OCI-LY7 (cell line): ENCODE measurements around the gene RUVBL1. TPM values are rescaled to one million over a fixed set of nuclear protein-coding genes. Genes with fewer than 3 reads are reported as not detected.

Experiments used
- BruUV-seq: library from RNA; stranded (reverse); fragments of 400-500 nt; replicated peaks from 2 replicates; lab custom pipeline; 2021; lab: Mats Ljungman, UMichigan
- CTCF ChIA-PET: fragments of 300-600 bp; sonication (Branson Sonifier 250); formaldehyde crosslinking; loops from one replicate; lab custom pipeline; 2022; ENCODE audit warnings: antibody characterized with exemption; ENCODE audit not compliant: unreplicated experiment; lab: Charles Lee
- POLR2A ChIA-PET: fragments of 300-600 bp; sonication (Branson Sonifier 250); formaldehyde crosslinking; loops from one replicate; lab custom pipeline; 2022; ENCODE audit warnings: antibody characterized with exemption; lab: Charles Lee
- DNase-seq: peaks from one replicate; pipeline ENCODE4 v3.0.0-alpha.2; 2015; ENCODE audit warnings: low spot score
- H2AFZ ChIP-seq: fragments of 200-600 bp; sonication (generic), shearing (Covaris generic); 2 replicates; pipeline ENCODE4 v1.6.1; 2014; ENCODE audit warnings: mild to moderate bottlenecking, antibody characterized with exemption, low read length, moderate library complexity
- H3K27ac ChIP-seq: fragments of 200-600 bp; sonication (generic); 2 replicates; pipeline ENCODE4 v1.5.1; 2014; ENCODE audit warnings: mixed run types, low read depth, mild to moderate bottlenecking, moderate library complexity, low read length, inconsistent platforms; ENCODE audit not compliant: poor library complexity, severe bottlenecking
- H3K36me3 ChIP-seq: fragments of 200-600 bp; sonication (generic); 2 replicates; pipeline ENCODE4 v1.6.1; 2014; ENCODE audit warnings: mild to moderate bottlenecking, antibody characterized with exemption, low read length, moderate library complexity, mixed read lengths; ENCODE audit not compliant: insufficient read depth
- H3K4me1 ChIP-seq: fragments of 200-600 bp; sonication (generic); 2 replicates; pipeline ENCODE4 v1.5.1; 2014; ENCODE audit warnings: mild to moderate bottlenecking, low read length; ENCODE audit not compliant: insufficient read depth, poor library complexity, severe bottlenecking
- H3K4me2 ChIP-seq: fragments of 200-600 bp; sonication (generic); 2 replicates; pipeline ENCODE4 v1.6.1; 2014; ENCODE audit warnings: mild to moderate bottlenecking, low read length
- H3K4me3 ChIP-seq: fragments of 200-600 bp; sonication (generic); 2 replicates; pipeline ENCODE4 v1.5.1; 2014; ENCODE audit warnings: mild to moderate bottlenecking, low read depth, low read length; ENCODE audit not compliant: poor library complexity, severe bottlenecking
- H3K79me2 ChIP-seq: fragments of 200-600 bp; sonication (generic); 2 replicates; pipeline ENCODE4 v1.6.1; 2016; ENCODE audit warnings: low read depth, mild to moderate bottlenecking, low read length, moderate library complexity, mixed read lengths; ENCODE audit not compliant: insufficient read depth
- H3K9me2 ChIP-seq: fragments of 200-600 bp; sonication (generic); 2 replicates; pipeline ENCODE4 v1.6.1; 2016; ENCODE audit warnings: mild to moderate bottlenecking, low read length, mixed read lengths; ENCODE audit not compliant: insufficient read depth
- H3K9me3 ChIP-seq: fragments of 200-600 bp; sonication (generic); 2 replicates; pipeline ENCODE4 v1.6.1; 2014; ENCODE audit warnings: mild to moderate bottlenecking, mixed run types, low read length, mixed read lengths
- H4K20me1 ChIP-seq: fragments of 200-600 bp; sonication (generic); 2 replicates; pipeline ENCODE4 v1.6.1; 2014; ENCODE audit warnings: mild to moderate bottlenecking, antibody characterized with exemption, low read length, moderate library complexity, mixed read lengths; ENCODE audit not compliant: insufficient read depth
- EZH2phosphoT487 ChIP-seq: fragments of 200-600 bp; sonication (generic); IDR thresholded peaks from 2 replicates; pipeline ENCODE4 v1.6.1; 2018; ENCODE audit warnings: low read depth, borderline replicate concordance, mild to moderate bottlenecking, mixed run types, antibody characterized with exemption, low read length, moderate library complexity, mixed read lengths
- intact Hi-C: fragments of 100-400 bp; cut with micrococcal nuclease; formaldehyde crosslinking; loops from one replicate; pipeline ENCODE4 v1.10.0; 2022; ENCODE audit not compliant: unreplicated experiment
- total RNA-seq, 2 experiments: library from RNA; depleted of rRNA in 1 of 2; stranded (reverse); fragments of >200 nt in 1 of 2; shearing (Covaris generic) in 1 of 2; gene quantifications; 2 replicates each; pipeline ENCODE4 v1.2.3, GENCODE V29; 2014 to 2022
- TF ChIP-seq, protein P1 (sequence below): fragments of 200-600 bp; sonication (generic); conservative IDR thresholded peaks from 2 replicates; pipeline ENCODE4 v1.5.1; 2014; ENCODE audit warnings: mild to moderate bottlenecking, antibody characterized with exemption, low read length, moderate library complexity, mixed read lengths

RUVBL1 gene
- total RNA-seq, 2 experiments from 2014 or later = 91.4 to 103 TPM

DNA sequence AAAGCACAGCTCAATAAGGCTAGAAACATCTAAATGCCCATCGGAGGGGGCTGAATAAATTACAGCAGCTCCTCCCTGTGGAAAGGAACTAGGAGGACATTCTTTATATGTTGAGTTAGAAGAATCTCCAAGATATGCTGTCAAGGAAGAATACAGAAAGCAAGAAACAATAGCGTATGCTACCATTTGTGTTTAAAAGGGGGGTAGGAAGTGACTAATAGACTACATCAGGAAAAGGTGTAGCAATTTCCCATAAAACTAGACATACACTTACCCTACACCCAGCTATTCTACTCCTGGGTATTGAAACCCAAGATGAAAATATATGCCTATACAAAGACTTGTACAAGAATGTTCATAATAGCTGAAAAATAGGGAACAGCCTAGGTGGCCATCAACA is 49.8 kb downstream of the RUVBL1 start:
- POLR2A ChIA-PET = interaction anchor here (0.5 to 1.2 kb wide), 4 partner anchors 9 to 113 kb away, joined by 3 to 5 read pairs (median 4); no protein-coding TSS in a partner anchor
- Histone ChIP-seq H3K4me1 (no peaks in the 10 kb centered on the region), H3K27ac (no peak overlapping the region), H3K4me2 (no peak overlapping the region), H2AFZ (no peak overlapping the region), H3K9me3 (no peaks in the 10 kb centered on the region), H3K79me2 (no peaks in the 10 kb centered on the region), H3K36me3 (peaks cover 92% of the 10 kb centered on the region), H4K20me1 (no peaks in the 10 kb centered on the region), H3K4me3 (no peak overlapping the region), H3K9me2 (no peaks in the 10 kb centered on the region)
- intact Hi-C loops = loop anchor here (1.0 to 2.0 kb wide), 2 partner anchors 59 to 65 kb away; no protein-coding TSS in a partner anchor
- TF ChIP-seq, protein P1, sequence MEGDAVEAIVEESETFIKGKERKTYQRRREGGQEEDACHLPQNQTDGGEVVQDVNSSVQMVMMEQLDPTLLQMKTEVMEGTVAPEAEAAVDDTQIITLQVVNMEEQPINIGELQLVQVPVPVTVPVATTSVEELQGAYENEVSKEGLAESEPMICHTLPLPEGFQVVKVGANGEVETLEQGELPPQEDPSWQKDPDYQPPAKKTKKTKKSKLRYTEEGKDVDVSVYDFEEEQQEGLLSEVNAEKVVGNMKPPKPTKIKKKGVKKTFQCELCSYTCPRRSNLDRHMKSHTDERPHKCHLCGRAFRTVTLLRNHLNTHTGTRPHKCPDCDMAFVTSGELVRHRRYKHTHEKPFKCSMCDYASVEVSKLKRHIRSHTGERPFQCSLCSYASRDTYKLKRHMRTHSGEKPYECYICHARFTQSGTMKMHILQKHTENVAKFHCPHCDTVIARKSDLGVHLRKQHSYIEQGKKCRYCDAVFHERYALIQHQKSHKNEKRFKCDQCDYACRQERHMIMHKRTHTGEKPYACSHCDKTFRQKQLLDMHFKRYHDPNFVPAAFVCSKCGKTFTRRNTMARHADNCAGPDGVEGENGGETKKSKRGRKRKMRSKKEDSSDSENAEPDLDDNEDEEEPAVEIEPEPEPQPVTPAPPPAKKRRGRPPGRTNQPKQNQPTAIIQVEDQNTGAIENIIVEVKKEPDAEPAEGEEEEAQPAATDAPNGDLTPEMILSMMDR = no peak
- no peak for TF ChIP-seq EZH2phosphoT487
- CTCF ChIA-PET = interaction anchor here (1.0 kb wide), 1 partner anchor 25 kb away, joined by 3 read pairs; no protein-coding TSS in a partner anchor
- BruUV-seq = no TSS peak
- DNase-seq = no peak

DNA sequence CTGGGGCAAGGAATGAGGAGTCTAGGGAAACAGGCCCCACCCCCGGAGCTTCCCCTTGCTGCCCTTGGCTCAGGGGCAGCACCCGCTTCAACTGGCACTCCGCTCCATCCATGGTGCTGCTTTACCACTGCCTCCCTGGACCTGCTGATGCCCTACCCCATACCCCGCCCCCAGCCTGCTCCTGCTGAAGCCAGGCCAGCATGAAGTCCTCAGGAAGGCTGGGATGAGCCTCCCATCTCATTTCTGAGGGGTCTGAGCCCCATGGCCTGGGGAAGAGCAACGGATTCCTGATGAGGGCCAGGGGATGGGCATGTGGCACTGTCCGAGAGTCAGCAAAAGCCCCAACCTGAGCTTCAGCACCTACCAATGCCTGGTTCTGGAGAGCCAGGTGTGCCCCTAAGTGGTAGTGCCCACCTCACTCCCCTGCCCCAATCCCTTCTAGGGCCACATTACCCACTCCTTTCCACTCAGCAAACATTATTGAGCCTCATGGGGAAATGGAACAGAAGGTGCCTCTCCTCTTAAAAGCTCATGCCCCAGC is 50.4 kb downstream of the RUVBL1 start:
- ChIA-PET POLR2A (interaction anchor here (0.5 to 1.2 kb wide), 3 partner anchors 8 to 48 kb away, joined by 3 to 5 read pairs (median 4); no protein-coding TSS in a partner anchor), CTCF (interaction anchor here (1.0 kb wide), 1 partner anchor 26 kb away, joined by 3 read pairs; no protein-coding TSS in a partner anchor)
- Histone ChIP-seq H3K79me2 (no peaks in the 10 kb centered on the region), H3K4me3 (no peak overlapping the region), H3K9me2 (no peaks in the 10 kb centered on the region), H3K4me1 (no peaks in the 10 kb centered on the region), H4K20me1 (no peaks in the 10 kb centered on the region), H3K36me3 (peaks cover 92% of the 10 kb centered on the region), H2AFZ (no peak overlapping the region), H3K4me2 (no peak overlapping the region), H3K9me3 (no peaks in the 10 kb centered on the region), H3K27ac (no peak overlapping the region)
- intact Hi-C loops = loop anchor here (1.0 kb wide), 1 partner anchor 66 kb away; no protein-coding TSS in a partner anchor
- no peak for DNase-seq
- BruUV-seq = no TSS peak
- no peak for TF ChIP-seq EZH2phosphoT487
- TF ChIP-seq, protein P1 = no peak
